ENCODE data around the gene SIGLEC11. TPM values are rescaled to one million over a fixed set of nuclear protein-coding genes. Genes with fewer than 3 reads are reported as not detected.
"Not testable (repeated sequence)": the region's sequence is repeated elsewhere in the genome, so short reads cannot be mapped to it uniquely, and the experiment has no call there.

Gene SIGLEC11
- total RNA-seq, 1 experiment from 2014 or later = not detected

GRCh38 chr19:49938662-49939061 lies 22.3 kb downstream of the SIGLEC11 start:
- H3K4me3 ChIP-seq = no peak overlapping the region
- no peak for DNase-seq
- H3K36me3 ChIP-seq = peaks cover 2% of the 10 kb centered on the region; the same call in 1 of the 2 replicates
- H3K27me3 ChIP-seq = no peaks in the 10 kb centered on the region
- H3K9me3 ChIP-seq = no peaks in the 10 kb centered on the region

- H3K4me3 ChIP-seq = peak overlapping the region; percentile 55
- DNase-seq = peak; percentile 67
These were observed 23.1 kb downstream of the SIGLEC11 start for GRCh38 chr19:49937750-49938381.

GRCh38 chr19:49936549-49936948 lies 24.4 kb downstream of the SIGLEC11 start:
- Histone ChIP-seq H3K9me3 (no peaks in the 10 kb centered on the region), H3K4me3 (no peak overlapping the region), H3K36me3 (peaks cover 8% of the 10 kb centered on the region), H3K27me3 (no peaks in the 10 kb centered on the region)
- DNase-seq = no peak

More at GRCh38 chr19:49937750-49938381, 23.1 kb downstream of the SIGLEC11 start:
- H3K9me3 ChIP-seq = no peaks in the 10 kb centered on the region
- H3K27me3 ChIP-seq = no peaks in the 10 kb centered on the region
- peaks cover 4% of the 10 kb centered on the region; the same call in 1 of the 2 replicates for H3K36me3 ChIP-seq

GRCh38 chr19:49933643-49934042 lies 27.3 kb downstream of the SIGLEC11 start:
- Histone ChIP-seq H3K36me3 (peaks cover 18% of the 10 kb centered on the region), H3K9me3 (no peaks in the 10 kb centered on the region), H3K27me3 (no peaks in the 10 kb centered on the region), H3K4me3 (no peak overlapping the region)
- no peak for DNase-seq

DNA sequence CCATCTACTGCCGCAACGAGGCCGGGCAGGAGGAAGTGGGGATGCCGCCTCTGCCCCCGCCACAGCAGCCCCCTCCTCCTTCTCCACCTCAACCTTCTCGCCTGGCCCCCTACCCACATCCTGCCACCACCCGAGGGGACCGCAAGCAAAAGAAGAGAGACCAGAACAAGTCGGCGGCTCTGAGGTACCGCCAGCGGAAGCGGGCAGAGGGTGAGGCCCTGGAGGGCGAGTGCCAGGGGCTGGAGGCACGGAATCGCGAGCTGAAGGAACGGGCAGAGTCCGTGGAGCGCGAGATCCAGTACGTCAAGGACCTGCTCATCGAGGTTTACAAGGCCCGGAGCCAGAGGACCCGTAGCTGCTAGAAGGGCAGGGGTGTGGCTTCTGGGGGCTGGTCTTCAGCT lies 28.2 kb downstream of the SIGLEC11 start:
- DNase-seq = no peak
- Histone ChIP-seq H3K36me3 (peaks cover 27% of the 10 kb centered on the region), H3K4me3 (no peak overlapping the region), H3K27me3 (no peaks in the 10 kb centered on the region), H3K9me3 (no peaks in the 10 kb centered on the region)

GRCh38 chr19:49932041-49932451 lies 28.9 kb downstream of the SIGLEC11 start:
- peaks cover 34% of the 10 kb centered on the region for H3K36me3 ChIP-seq
- H3K27me3 ChIP-seq = no peaks in the 10 kb centered on the region
- DNase-seq = no peak
- no peak overlapping the region for H3K4me3 ChIP-seq
- H3K9me3 ChIP-seq = no peaks in the 10 kb centered on the region

DNA sequence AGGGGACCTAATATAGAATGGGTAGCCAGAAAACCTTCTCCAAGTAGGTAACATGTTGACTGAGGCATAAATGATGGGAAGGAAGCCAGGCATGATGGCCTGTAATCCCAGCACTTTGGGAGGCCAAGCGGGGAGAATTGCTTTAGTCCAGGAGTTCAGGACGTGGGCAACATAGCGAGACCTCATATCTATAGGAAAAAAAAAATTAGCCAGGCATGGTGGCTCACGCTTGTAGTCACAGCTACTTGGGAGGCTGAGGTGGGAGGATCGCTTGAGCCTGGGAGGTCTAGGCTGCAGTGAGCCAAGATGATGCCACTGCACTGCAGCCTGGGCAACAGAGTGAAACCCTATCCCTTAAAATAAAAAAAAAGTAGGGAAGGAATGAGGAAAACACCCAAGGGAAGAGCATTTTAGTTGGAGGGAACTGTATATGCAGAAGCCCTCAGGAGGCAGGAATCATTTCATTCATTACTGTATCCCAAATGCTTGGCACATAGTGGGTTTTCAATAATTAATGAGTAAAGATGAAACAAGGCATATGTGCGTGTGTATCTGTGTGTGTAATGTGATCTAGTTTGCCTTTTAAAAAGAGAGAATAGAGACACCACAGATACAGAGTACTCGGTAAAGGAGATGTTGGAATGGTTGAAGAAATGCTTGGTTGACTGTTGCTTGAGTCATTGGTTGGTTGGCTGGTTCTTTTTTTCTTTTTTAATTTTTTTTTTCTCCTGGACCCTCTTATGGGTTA lies 29.5 kb downstream of the SIGLEC11 start:
- no peaks in the 10 kb centered on the region for H3K9me3 ChIP-seq
- peaks cover 40% of the 10 kb centered on the region for H3K36me3 ChIP-seq
- H3K4me3 ChIP-seq = no peak overlapping the region
- no peaks in the 10 kb centered on the region for H3K27me3 ChIP-seq
- DNase-seq = no peak

- Histone ChIP-seq H3K9me3 (no peaks in the 10 kb centered on the region), H3K4me3 (peak overlapping the region; percentile 97; the same call in 1 of the 2 replicates), H3K27me3 (no peaks in the 10 kb centered on the region), H3K36me3 (peaks cover 49% of the 10 kb centered on the region)
- DNase-seq = no peak
These were observed 30.4 kb downstream of the SIGLEC11 start for GRCh38 chr19:49930483-49931011.

- Histone ChIP-seq H3K36me3 (peaks cover 54% of the 10 kb centered on the region), H3K9me3 (no peaks in the 10 kb centered on the region), H3K4me3 (peak overlapping the region; percentile 97), H3K27me3 (no peaks in the 10 kb centered on the region)
- peak; percentile 94 for DNase-seq
These were observed 31.1 kb downstream of the SIGLEC11 start for GRCh38 chr19:49929611-49930482.

DNA sequence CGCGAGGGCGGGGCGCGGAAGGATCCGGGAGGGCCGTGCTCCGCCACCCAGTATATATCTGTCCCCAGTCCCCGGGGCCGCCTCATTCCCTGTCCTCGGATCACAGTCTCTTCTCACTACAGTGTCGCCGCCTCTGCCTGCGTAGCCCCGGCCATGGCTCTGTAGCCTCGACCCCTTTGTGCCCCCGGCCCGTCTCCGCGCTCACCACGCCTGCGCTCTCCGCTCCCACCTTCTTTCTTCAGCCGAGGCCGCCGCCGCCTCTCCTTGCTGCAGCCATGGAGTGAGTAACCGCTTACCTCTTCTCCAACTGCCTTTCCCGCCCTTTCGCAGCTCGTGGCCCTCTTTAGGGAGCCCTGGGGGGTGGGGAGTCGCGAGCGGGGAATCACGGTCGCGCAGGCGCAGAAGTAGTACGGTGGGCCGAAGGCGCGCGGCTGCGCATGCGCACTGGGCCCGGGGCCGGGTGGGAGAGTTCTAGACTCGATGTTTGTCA lies 31.8 kb downstream of the SIGLEC11 start, which contains the start of the genes ATF5 and NUP62:
TSS of gene ATF5 (plus strand) at position 85 of the 490 bp plus-strand sequence. CDS start 1,646 bp downstream, outside the sequence.
TSS of gene NUP62 (minus strand) at position 384 of the 490 bp plus-strand sequence. CDS start 19,697 bp downstream, outside the sequence.
- Histone ChIP-seq H3K27me3 (no peaks in the 10 kb centered on the region), H3K36me3 (peaks cover 61% of the 10 kb centered on the region)
- DNase-seq = peak; percentile 92

GRCh38 chr19:49927526-49928264 lies 33.3 kb downstream of the SIGLEC11 start:
- Histone ChIP-seq H3K36me3 (peaks cover 72% of the 10 kb centered on the region), H3K9me3 (no peaks in the 10 kb centered on the region), H3K27me3 (no peaks in the 10 kb centered on the region), H3K4me3 (peak overlapping the region; percentile 97)
- no peak for DNase-seq

More for the DNA sequence above, 31.8 kb downstream of the SIGLEC11 start, which contains the start of the genes ATF5 and NUP62:
- Histone ChIP-seq H3K9me3 (no peaks in the 10 kb centered on the region), H3K4me3 (peak within 1 kb of the TSS; percentile 97)

DNA sequence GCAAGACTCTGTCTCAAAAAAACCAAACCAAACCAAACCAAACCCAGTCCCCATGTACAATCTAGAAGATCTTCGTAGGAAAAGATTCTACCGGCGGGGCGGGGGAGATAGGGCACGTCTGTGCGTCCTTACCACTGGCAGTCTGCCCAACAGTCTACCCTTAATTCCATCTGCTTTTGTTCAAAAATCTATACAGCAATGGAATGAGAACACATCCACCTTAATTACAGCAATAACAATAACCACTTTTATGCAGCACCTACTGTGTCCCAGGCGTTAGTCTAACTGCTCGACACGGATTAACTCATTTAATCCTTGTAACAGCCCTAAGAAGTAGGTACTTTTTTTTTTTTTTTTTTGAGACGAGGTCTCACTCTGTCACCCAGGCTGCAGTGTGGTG lies 34.5 kb downstream of the SIGLEC11 start:
- no peaks in the 10 kb centered on the region for H3K27me3 ChIP-seq
- H3K36me3 ChIP-seq = peaks cover 78% of the 10 kb centered on the region
- H3K4me3 ChIP-seq = no peak overlapping the region
- DNase-seq = no peak
- H3K9me3 ChIP-seq = no peaks in the 10 kb centered on the region

DNA sequence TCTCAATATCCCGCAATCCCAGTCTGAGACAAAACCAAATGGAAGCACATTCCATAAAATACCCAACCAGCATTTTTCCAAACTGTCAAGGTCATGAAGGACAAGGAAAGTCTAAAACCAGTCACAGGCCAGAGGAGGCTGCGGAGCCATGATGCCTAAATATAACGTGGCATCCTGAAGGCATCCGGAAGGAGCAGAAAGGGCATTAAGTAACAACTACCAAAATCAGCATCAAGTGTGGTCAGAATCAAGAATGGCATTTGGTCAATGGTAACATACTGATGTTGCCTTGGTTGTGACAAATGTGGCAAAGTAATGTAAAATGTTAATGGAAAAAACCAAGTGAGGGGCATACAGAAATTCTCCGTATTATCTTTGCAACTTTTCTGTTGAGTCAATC lies 35.5 kb downstream of the SIGLEC11 start:
- no peak for DNase-seq
- no peaks in the 10 kb centered on the region for H3K9me3 ChIP-seq
- H3K4me3 ChIP-seq = no peak overlapping the region
- peaks cover 86% of the 10 kb centered on the region for H3K36me3 ChIP-seq
- H3K27me3 ChIP-seq = no peaks in the 10 kb centered on the region

DNA sequence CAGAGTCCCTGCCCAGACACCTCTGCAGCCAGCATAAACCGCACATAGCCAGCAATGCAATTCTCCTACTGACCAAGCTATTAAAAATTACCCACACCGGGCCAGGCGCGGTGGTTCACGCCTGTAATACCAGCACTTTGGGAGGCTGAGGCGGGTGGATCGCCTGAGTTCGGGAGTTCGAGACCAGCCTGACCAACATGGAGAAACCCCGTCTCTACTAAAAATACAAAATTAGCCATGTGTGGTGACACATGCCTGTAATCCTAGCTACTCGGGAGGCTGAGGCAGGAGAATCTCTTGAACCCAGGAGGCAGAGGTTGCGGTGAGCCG lies 36.1 kb downstream of the SIGLEC11 start:
- not testable (repeated sequence) for DNase-seq, H3K27me3 ChIP-seq, H3K4me3 ChIP-seq, H3K9me3 ChIP-seq
- H3K36me3 ChIP-seq = peaks cover 90% of the 10 kb centered on the region

GRCh38 chr19:49924004-49924880 lies 36.7 kb downstream of the SIGLEC11 start:
- Histone ChIP-seq H3K36me3 (peaks cover 95% of the 10 kb centered on the region), H3K4me3 (no peak overlapping the region), H3K27me3 (no peaks in the 10 kb centered on the region), H3K9me3 (no peaks in the 10 kb centered on the region)
- no peak for DNase-seq
